HL-60 (cell line): ENCODE data around the gene FCMR.

ENCODE experiments used
- GABPA ChIP-seq: IDR thresholded peaks from 2 replicates; pipeline ENCODE4 v1.6.1; 2012; ENCODE audit warnings: low read depth
- POLR2AphosphoS5 ChIP-seq: IDR thresholded peaks from 2 replicates; pipeline ENCODE4 v1.6.1; 2012; ENCODE audit warnings: low read depth
- TF ChIP-seq, protein P1 (sequence below): IDR thresholded peaks from one replicate; pipeline ENCODE4 v1.5.1; 2011; ENCODE audit warnings: low read length, control low read depth, inconsistent platforms; ENCODE audit not compliant: insufficient read depth

DNA sequence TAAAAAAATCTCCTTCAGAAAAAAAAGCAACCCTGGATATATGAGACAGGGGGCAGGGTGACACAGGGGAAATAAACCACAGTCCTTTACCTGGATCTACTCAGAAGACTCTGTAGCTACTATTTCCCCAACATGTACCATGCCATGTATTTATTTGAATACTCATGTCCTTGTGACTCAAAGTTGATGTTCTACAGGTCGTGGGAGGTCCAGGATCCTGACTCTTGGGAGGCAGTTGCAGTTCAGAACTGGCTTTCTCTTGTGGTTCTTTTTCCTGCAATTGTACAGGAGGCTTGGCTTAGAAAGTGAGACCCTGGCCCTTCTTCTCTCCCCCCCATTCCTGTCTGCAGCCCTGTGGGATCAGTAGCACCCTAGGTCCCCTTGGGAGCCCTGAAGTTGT lies 30.3 kb downstream of the FCMR start:
- TF ChIP-seq POLR2AphosphoS5 (no peak), GABPA (no peak)
- TF ChIP-seq, protein P1, sequence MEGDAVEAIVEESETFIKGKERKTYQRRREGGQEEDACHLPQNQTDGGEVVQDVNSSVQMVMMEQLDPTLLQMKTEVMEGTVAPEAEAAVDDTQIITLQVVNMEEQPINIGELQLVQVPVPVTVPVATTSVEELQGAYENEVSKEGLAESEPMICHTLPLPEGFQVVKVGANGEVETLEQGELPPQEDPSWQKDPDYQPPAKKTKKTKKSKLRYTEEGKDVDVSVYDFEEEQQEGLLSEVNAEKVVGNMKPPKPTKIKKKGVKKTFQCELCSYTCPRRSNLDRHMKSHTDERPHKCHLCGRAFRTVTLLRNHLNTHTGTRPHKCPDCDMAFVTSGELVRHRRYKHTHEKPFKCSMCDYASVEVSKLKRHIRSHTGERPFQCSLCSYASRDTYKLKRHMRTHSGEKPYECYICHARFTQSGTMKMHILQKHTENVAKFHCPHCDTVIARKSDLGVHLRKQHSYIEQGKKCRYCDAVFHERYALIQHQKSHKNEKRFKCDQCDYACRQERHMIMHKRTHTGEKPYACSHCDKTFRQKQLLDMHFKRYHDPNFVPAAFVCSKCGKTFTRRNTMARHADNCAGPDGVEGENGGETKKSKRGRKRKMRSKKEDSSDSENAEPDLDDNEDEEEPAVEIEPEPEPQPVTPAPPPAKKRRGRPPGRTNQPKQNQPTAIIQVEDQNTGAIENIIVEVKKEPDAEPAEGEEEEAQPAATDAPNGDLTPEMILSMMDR: no peak
